Measurements from ENCODE around the gene FNBP1L.

FNBP1L gene

DNA sequence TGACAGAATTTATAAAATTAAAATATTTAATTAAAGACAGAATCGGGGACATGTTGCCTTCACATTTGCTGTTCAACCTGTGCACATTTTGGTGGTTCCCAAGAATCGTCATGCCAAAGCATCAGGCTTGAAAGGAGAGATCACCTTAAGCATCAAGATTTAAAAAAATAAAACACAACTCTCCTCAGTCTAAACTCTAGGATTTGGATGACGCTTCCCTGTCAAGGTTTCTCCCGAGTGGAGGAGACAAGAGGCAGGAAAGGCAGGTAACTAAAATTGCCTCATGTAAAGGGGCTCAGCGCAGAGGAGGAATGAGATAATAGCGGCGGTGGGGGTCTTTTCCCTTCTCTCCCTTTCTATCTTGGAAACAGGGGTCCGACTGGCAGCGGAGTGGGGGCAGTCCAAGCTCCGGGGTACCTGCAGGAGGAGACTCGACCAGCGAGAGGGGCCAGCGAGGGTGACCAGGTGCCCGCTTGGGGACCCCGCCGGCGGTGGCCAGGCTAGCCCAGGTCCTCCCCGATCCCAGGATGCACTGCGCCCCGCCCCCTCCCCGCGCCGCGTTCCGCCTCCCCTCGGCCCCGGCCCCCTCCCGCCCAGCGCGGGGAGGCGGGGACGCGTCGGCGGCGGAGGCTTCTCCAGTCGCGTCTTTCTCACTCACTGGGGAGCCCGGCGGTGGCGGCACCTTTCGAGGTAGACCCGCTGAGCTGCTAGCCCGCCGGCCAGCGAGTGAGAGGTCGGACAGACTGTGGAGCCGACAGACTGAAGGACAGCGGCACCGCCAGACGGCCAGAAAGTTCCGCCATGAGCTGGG is at the start of gene FNBP1L:
Gene FNBP1L, plus strand, starts transcription at position 638 of the 811 bp plus-strand sequence. Its CDS starts 164 bp downstream, at position 802.
- TF ChIP-seq, protein P1, sequence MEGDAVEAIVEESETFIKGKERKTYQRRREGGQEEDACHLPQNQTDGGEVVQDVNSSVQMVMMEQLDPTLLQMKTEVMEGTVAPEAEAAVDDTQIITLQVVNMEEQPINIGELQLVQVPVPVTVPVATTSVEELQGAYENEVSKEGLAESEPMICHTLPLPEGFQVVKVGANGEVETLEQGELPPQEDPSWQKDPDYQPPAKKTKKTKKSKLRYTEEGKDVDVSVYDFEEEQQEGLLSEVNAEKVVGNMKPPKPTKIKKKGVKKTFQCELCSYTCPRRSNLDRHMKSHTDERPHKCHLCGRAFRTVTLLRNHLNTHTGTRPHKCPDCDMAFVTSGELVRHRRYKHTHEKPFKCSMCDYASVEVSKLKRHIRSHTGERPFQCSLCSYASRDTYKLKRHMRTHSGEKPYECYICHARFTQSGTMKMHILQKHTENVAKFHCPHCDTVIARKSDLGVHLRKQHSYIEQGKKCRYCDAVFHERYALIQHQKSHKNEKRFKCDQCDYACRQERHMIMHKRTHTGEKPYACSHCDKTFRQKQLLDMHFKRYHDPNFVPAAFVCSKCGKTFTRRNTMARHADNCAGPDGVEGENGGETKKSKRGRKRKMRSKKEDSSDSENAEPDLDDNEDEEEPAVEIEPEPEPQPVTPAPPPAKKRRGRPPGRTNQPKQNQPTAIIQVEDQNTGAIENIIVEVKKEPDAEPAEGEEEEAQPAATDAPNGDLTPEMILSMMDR (IDR thresholded peaks at IDR 0.05; ENCODE audit: insufficient read depth, low read depth, low read length, missing control alignments), result no peak
- peak; percentile 76 for DNase-seq (ENCODE audit: low read depth)

DNA sequence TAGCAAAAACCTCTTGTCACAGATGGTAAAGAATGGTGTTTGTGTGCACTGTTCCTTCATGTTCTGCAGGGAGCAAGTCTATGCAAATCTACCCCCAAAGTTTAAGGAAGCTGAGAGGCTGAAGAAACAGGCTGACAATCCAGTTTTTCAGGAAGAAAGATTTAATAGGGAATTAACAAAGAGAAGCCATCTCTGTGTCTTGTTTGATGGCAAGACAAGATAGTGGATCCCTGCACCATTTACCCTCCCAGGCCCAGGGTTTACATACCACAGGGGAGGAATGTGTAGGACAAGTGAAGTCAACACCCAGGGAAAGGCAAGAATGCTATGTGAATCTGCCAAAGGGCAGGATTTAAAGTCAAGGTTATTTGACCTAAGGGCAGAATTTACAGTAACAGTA is 48.1 kb upstream of the FNBP1L start:
- peak; percentile 61 for DNase-seq (ENCODE audit: low read depth)
- no peak overlapping the region for H3K4me3 ChIP-seq (ENCODE audit: low read length)
- TF ChIP-seq, protein P1 (IDR thresholded peaks at IDR 0.05; ENCODE audit: insufficient read depth, low read depth, low read length, missing control alignments), result no peak

More for the DNA sequence above, at the start of gene FNBP1L:
- H3K4me3 ChIP-seq (ENCODE audit: low read length), result peak within 1 kb of the TSS; percentile 80

DNA sequence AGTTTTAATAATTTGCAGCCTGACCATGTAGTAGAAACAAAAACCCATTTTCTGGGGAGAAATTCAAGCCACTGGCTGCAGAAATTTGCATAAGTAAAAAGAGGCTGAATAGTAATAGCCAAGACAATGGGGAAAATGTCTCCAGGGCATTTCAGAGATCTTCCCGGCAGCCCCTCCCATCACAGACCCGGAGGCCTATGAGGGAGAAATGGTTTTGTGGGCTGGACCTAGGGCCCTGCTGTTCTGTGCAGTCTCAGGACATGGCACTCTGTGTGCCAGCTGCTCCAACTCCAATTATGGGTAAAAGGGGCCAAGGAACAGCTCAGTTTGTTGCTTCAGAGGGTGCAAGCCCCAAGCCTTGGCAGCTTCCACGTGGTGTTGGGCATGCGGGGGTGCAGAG is 39.7 kb upstream of the FNBP1L start:
- H3K4me3 ChIP-seq (ENCODE audit: low read length), result no peak overlapping the region
- DNase-seq (ENCODE audit: low read depth), result no peak
- TF ChIP-seq, protein P1 (IDR thresholded peaks at IDR 0.05; ENCODE audit: insufficient read depth, low read depth, low read length, missing control alignments), result no peak

DNA sequence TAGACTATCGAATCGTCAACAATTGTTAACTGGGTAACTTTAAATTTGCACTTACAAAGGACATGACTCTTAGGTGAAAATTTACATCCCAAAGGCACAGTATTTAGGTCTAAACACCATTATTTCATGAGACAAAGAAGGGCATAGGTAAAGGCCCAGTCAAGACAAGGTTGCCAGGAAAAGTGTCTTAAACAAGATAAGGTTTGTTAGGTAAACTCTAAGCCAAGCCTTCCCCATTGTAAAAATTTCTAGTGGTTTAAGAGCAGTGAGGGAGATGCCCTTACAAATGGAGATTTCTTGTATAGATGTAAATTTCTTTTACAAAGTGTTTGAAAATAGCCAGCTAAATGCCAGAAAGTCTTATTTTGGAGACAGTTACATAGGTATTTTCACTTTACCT is 36.9 kb upstream of the FNBP1L start:
- TF ChIP-seq, protein P1 (IDR thresholded peaks at IDR 0.05; ENCODE audit: insufficient read depth, low read depth, low read length, missing control alignments), result no peak
- no peak for DNase-seq (ENCODE audit: low read depth)
- H3K4me3 ChIP-seq (ENCODE audit: low read length), result no peak overlapping the region

DNA sequence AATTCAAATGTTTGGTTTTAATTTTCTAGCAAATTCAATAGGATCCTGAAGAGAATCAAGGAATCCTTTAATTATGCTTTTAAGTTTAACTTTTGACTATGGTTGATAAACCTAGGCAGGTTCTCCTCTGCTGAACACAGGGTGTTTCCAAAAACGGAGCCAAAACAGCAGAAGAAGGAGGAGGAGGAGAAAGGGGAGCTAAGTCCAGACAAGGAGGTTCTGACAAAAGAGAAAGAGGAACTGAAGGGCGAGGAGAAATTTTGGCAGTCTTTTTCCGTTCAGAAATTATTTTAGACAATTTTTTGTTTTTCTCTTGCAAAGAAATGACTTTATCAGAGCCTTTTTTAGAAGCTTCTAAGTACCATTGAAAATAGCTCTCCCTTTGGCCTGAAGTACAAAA is 33.2 kb upstream of the FNBP1L start:
- TF ChIP-seq, protein P1 (IDR thresholded peaks at IDR 0.05; ENCODE audit: insufficient read depth, low read depth, low read length, missing control alignments), result no peak
- no peak overlapping the region for H3K4me3 ChIP-seq (ENCODE audit: low read length)
- DNase-seq (ENCODE audit: low read depth), result no peak

DNA sequence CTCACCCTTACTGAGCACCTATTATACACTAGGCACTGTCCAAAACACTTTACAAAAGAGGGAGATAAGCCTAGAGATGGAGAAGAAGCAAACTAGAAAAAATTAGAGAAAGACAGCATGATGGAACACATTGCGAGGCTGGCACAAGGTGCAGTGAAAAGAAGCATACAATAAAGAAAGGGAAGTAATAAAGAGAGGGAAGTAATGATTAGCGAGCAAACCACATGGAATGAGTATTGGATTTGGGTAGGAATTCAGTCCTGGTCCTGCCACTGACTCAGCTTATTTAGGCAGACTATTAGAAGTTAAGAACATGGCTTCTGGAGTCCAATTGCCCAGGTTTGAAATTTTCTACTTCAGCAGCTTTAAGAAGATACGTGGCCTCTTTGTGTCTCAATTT is 32.6 kb upstream of the FNBP1L start:
- no peak for DNase-seq (ENCODE audit: low read depth)
- TF ChIP-seq, protein P1 (IDR thresholded peaks at IDR 0.05; ENCODE audit: insufficient read depth, low read depth, low read length, missing control alignments), result no peak
- no peak overlapping the region for H3K4me3 ChIP-seq (ENCODE audit: low read length)

DNA sequence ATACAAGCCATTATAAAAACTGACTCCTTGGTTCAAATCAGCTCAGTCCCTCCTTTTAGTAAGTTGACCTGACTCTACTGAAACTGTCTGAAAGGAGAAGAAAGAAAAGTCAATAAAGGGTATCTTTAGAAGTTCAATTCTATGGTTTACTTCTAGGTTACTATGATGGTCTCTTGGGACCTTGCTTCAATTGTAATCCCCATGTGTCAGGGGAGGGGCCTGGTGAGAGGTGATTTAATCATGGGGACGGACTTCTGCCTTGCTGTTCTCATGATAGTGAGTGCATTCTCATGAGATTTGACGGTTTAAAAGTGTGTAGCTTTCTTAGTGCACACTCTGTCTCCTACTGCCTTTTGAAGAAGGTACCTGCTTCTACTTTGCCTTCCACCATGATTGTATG is 31.7 kb upstream of the FNBP1L start:
- no peak for DNase-seq (ENCODE audit: low read depth)
- no peak overlapping the region for H3K4me3 ChIP-seq (ENCODE audit: low read length)
- TF ChIP-seq, protein P1 (IDR thresholded peaks at IDR 0.05; ENCODE audit: insufficient read depth, low read depth, low read length, missing control alignments), result no peak
